GM12878 (cell line): ENCODE results near the gene PDS5A. TPM values are rescaled to one million over a fixed set of nuclear protein-coding genes. Genes with fewer than 3 reads are reported as not detected.
A peak's percentile ranks its signal among the peaks of the same experiment; 100 is the strongest.

Source experiments
- ATAC-seq: fragments of 200-7000 bp; cut with Tn5 transposase; 3 replicates; pipeline ENCODE4 v1.9.1; 2020; ENCODE audit warnings: mild to moderate bottlenecking, moderate library complexity
- BruUV-seq: library from RNA; stranded (reverse); fragments of 400-500 nt; replicated peaks from 2 replicates; lab custom pipeline; 2021; lab: Mats Ljungman, UMichigan
- CTCF ChIA-PET: fragments of 300-600 bp; sonication (Branson Sonifier 250); formaldehyde crosslinking; extraction: SDS; loops from one replicate; lab custom pipeline; 2021; ENCODE audit warnings: inconsistent platforms; lab: Yijun Ruan, JAX
- POLR2A ChIA-PET: fragments of 350-600 bp; formaldehyde crosslinking; extraction: SDS; loops from one replicate; lab custom pipeline; 2021; ENCODE audit warnings: inconsistent platforms; lab: Charles Lee
- RAD21 ChIA-PET: fragments of 300-600 bp; sonication (Branson Sonifier 250); formaldehyde crosslinking; loops from one replicate; lab custom pipeline; 2023; ENCODE audit warnings: antibody characterized with exemption; ENCODE audit not compliant: unreplicated experiment; lab: Charles Lee
- SMC1A ChIA-PET: fragments of 300-600 bp; sonication (Branson Sonifier 250); formaldehyde crosslinking; loops from one replicate; lab custom pipeline; 2023; ENCODE audit not compliant: unreplicated experiment, uncharacterized antibody; lab: Charles Lee
- DNase-seq: peaks from one replicate; pipeline ENCODE4 v3.0.0-alpha.2; 2011; ENCODE audit warnings: low read depth, low spot score
- FAIRE-seq: peaks from 3 replicates; lab custom pipeline; 2011; peaks lifted over from hg19 to GRCh38; lab: Jason Lieb, UNC
- H2AFZ ChIP-seq: 2 replicates; pipeline ENCODE4 v1.6.0; 2011; ENCODE audit warnings: low read depth, low read length, control low read depth; ENCODE audit not compliant: control insufficient read depth
- H3K27ac ChIP-seq: 2 replicates; pipeline ENCODE4 v1.5.1; 2011; ENCODE audit warnings: control low read depth; ENCODE audit not compliant: control insufficient read depth, insufficient read depth
- H3K27me3 ChIP-seq, 2 experiments: replicated peaks in 1 of 2; 2 replicates each; pipeline versions ENCODE4 v1.6.0 to v1.6.1; 2011; ENCODE audit warnings: low read length in 1 of 2; ENCODE audit not compliant: control insufficient read depth in 2 of 2, insufficient read depth in 2 of 2
- H3K36me3 ChIP-seq, 2 experiments: 2 replicates each; pipeline ENCODE4 v1.5.1; 2011; ENCODE audit warnings: low read length in 1 of 2; ENCODE audit not compliant: control insufficient read depth in 2 of 2, insufficient read depth in 2 of 2
- H3K4me1 ChIP-seq: 2 replicates; pipeline ENCODE4 v1.6.1; 2011; ENCODE audit warnings: mild to moderate bottlenecking, low read length, moderate library complexity, mixed read lengths; ENCODE audit not compliant: control insufficient read depth, insufficient read depth
- H3K4me2 ChIP-seq: 2 replicates; pipeline ENCODE4 v1.6.0; 2011; ENCODE audit warnings: control low read depth; ENCODE audit not compliant: control insufficient read depth, insufficient read depth
- H3K4me3 ChIP-seq: fragments of 200-600 bp; sonication (generic); 2 replicates; pipeline ENCODE4 v1.5.1; 2016
- H3K79me2 ChIP-seq: 2 replicates; pipeline ENCODE4 v1.6.0; 2011; ENCODE audit warnings: low read length; ENCODE audit not compliant: control insufficient read depth, insufficient read depth
- H3K9ac ChIP-seq: 2 replicates; pipeline ENCODE4 v1.8.0; 2011; ENCODE audit warnings: low read length, control low read depth, mixed read lengths; ENCODE audit not compliant: control insufficient read depth, insufficient read depth
- H3K9me3 ChIP-seq: replicated peaks from 3 replicates; pipeline ENCODE4 v1.5.1; 2011; ENCODE audit warnings: mild to moderate bottlenecking, low read length; ENCODE audit not compliant: control insufficient read depth, insufficient read depth
- H4K20me1 ChIP-seq: 2 replicates; pipeline ENCODE4 v1.6.0; 2011; ENCODE audit not compliant: control insufficient read depth, insufficient read depth
- BHLHE40 ChIP-seq, 2 experiments: fragments of 450-650 bp in 1 of 2; IDR thresholded peaks; 2 replicates each; pipeline ENCODE4 v1.6.1; 2011 to 2017; ENCODE audit warnings: low read depth in 2 of 2, borderline replicate concordance in 1 of 2, improper control_type of control experiment in 1 of 2, low read length in 1 of 2, mild to moderate bottlenecking in 1 of 2
- CBFB ChIP-seq: IDR thresholded peaks from 2 replicates; pipeline ENCODE4 v1.6.1; 2016; ENCODE audit warnings: antibody characterized with exemption, low read depth
- CBX5 ChIP-seq: sonication (generic); IDR thresholded peaks from 2 replicates; pipeline ENCODE4 v1.6.1; 2016; ENCODE audit warnings: low read depth, moderate library complexity, mild to moderate bottlenecking, inconsistent platforms
- EGR1 ChIP-seq, 2 experiments: IDR thresholded peaks; 1 replicate in 1 of 2; 2 replicates in 1 of 2; pipeline ENCODE4 v1.6.1; 2011 to 2012; ENCODE audit warnings: low read depth in 2 of 2, low read length in 2 of 2, borderline replicate concordance in 1 of 2, mild to moderate bottlenecking in 1 of 2, moderate library complexity in 1 of 2
- IRF3 ChIP-seq: fragments of 450-650 bp; IDR thresholded peaks from 2 replicates; pipeline ENCODE4 v1.6.1; 2014; ENCODE audit warnings: mild to moderate bottlenecking
- KDM1A ChIP-seq: fragments of 200-600 bp; sonication (generic); IDR thresholded peaks from 2 replicates; pipeline ENCODE4 v1.6.1; 2016; ENCODE audit warnings: borderline replicate concordance
- NBN ChIP-seq: fragments of 450-650 bp; IDR thresholded peaks from 2 replicates; pipeline ENCODE4 v1.6.1; 2016
- NKRF ChIP-seq: fragments of 450-650 bp; conservative IDR thresholded peaks from 2 replicates; pipeline ENCODE4 v1.6.1; 2017; ENCODE audit warnings: mild to moderate bottlenecking, moderate library complexity
- YBX1 ChIP-seq: fragments of 450-650 bp; IDR thresholded peaks from 2 replicates; pipeline ENCODE4 v1.6.1; 2016; ENCODE audit warnings: antibody characterized with exemption
- YY1 ChIP-seq: IDR thresholded peaks from 2 replicates; pipeline ENCODE4 v1.6.1; 2011; ENCODE audit warnings: low read depth, mild to moderate bottlenecking, low read length
- WGBS: methylation state at CpG from one replicate; pipeline ENCODE4 v1.1.6; 2016; ENCODE audit warnings: low lambda C conversion rate; ENCODE audit not compliant: insufficient replicate concordance, insufficient coverage; ENCODE audit errors: missing lambda C conversion rate; 5-methylcytosine and 5-hydroxymethylcytosine counted together
- in situ Hi-C: fragments of 300-500 bp; cut with MboI; formaldehyde crosslinking; loops from 9 replicates; pipeline ENCODE4 v1.14.3; 2018; ENCODE audit warnings: mixed read lengths
- intact Hi-C: fragments of 100-400 bp; cut with micrococcal nuclease; formaldehyde crosslinking; loops from one replicate; pipeline ENCODE4 v1.14.2; 2022; ENCODE audit not compliant: unreplicated experiment
- polyA plus RNA-seq, 11 experiments: library from polyadenylated mRNA; depleted of rRNA in 4 of 11; unstranded in 6 of 11; stranded (reverse) in 5 of 11; fragments of >200 nt; fragmentation: Nextera tagmentation in 4 of 11; fragmentation: Illumina TruSeq in 1 of 11; extraction: Ambion mirVana in 4 of 11; extraction: Trizol in 1 of 11; gene quantifications; 1 replicate in 1 of 11; 2 replicates in 10 of 11; pipeline versions ENCODE4 v1.2.1 to v1.2.3, GENCODE V29; 2011 to 2016; ENCODE audit warnings: inconsistent platforms in 2 of 11, missing spikeins in 2 of 11, low read depth in 1 of 11
- total RNA-seq, 4 experiments: library from RNA; depleted of rRNA in 3 of 4; stranded (reverse); fragments of >200 nt in 3 of 4; fragmentation: Illumina TruSeq in 1 of 4; extraction: Trizol in 1 of 4; gene quantifications; 2 replicates each; pipeline versions ENCODE4 v1.2.1 to v1.2.3, GENCODE V29; 2013 to 2021

PDS5A gene
- total and polyA plus RNA-seq, 10 of the 15 experiments (the other 5 are each of a cell fraction or from before 2014, with no cell fraction given) = 13.7 to 69.7 (median 52.3) TPM

GRCh38 chr4:39855909-39856512 lies 121.7 kb downstream of the PDS5A start:
- Histone ChIP-seq H3K9me3 (peaks cover 9% of the 10 kb centered on the region), H3K27me3 (no peaks in the 10 kb centered on the region), H3K36me3 (peaks cover 5 to 16% of the 10 kb centered on the region in 2 experiments), H3K79me2 (no peaks in the 10 kb centered on the region; the same call in 1 of the 2 replicates), H4K20me1 (no peaks in the 10 kb centered on the region), H3K9ac (no peak overlapping the region), H3K4me3 (no peak overlapping the region), H3K4me1 (no peaks in the 10 kb centered on the region), H2AFZ (no peak overlapping the region), H3K27ac (no peak overlapping the region), H3K4me2 (no peak overlapping the region)
- no peak for FAIRE-seq
- ATAC-seq = no peak
- DNase-seq = no peak
- ChIA-PET SMC1A (no interaction called here), RAD21 (no interaction called here), POLR2A (no interaction called here), CTCF (no interaction called here)
- 95% methylated on average over 1 of the region's 1 CpG for WGBS
- TF ChIP-seq NKRF (no peak), CBX5 (0 out of 2 replicates have a peak, but pooled peaks have one; percentile 54)
- intact Hi-C loops = no loop called here
- in situ Hi-C loops = no loop called here
- no TSS peak for BruUV-seq

GRCh38 chr4:39852636-39853035 lies 125.1 kb downstream of the PDS5A start:
- no TSS peak for BruUV-seq
- POLR2A ChIA-PET = no interaction called here
- Histone ChIP-seq H3K4me2 (no peak overlapping the region), H4K20me1 (no peaks in the 10 kb centered on the region), H3K79me2 (no peaks in the 10 kb centered on the region; the same call in 1 of the 2 replicates), H2AFZ (no peak overlapping the region), H3K9ac (no peak overlapping the region), H3K4me1 (no peaks in the 10 kb centered on the region), H3K27me3 (no peaks in the 10 kb centered on the region), H3K4me3 (no peak overlapping the region), H3K9me3 (peaks cover 9% of the 10 kb centered on the region), H3K27ac (no peak overlapping the region), H3K36me3 (peaks cover 0 to 31% of the 10 kb centered on the region in 2 experiments; a peak in 2 of 4 replicates)
- intact Hi-C loops (no loop called here), in situ Hi-C loops (no loop called here)
- CTCF ChIA-PET = interaction anchor here (0.6 kb wide), 1 partner anchor 15 kb away, joined by 3 read pairs; no protein-coding TSS in a partner anchor
- 99% methylated on average over 4 of the region's 4 CpGs for WGBS
- ATAC-seq (no peak), DNase-seq (no peak), FAIRE-seq (no peak)
- SMC1A ChIA-PET = interaction anchor here (1.0 to 1.4 kb wide), 2 partner anchors 20 to 122 kb away, joined by 3 read pairs; no protein-coding TSS in a partner anchor
- RAD21 ChIA-PET = interaction anchor here (0.5 to 0.7 kb wide), 2 partner anchors 79 to 157 kb away, joined by 3 read pairs; no protein-coding TSS in a partner anchor
- no peak for TF ChIP-seq CBFB
- no peak for TF ChIP-seq EGR1 (IDR thresholded peaks at IDR 0.05; ENCODE audit: borderline replicate concordance in 1 of 2, low read depth in 2 of 2, low read length in 2 of 2)
- TF ChIP-seq BHLHE40 (IDR thresholded peaks at IDR 0.05; ENCODE audit: borderline replicate concordance in 1 of 2, low read depth in 2 of 2, low read length in 1 of 2) = no peak
- TF ChIP-seq NBN = no peak
- no peak for TF ChIP-seq YY1
- TF ChIP-seq YBX1 = no peak
- TF ChIP-seq IRF3 = no peak
- no peak for TF ChIP-seq KDM1A
